HUDEP-2 (cell line): ENCODE measurements around the gene KDM2B.
"Not testable (repeated sequence)": the region's sequence is repeated elsewhere in the genome, so short reads cannot be mapped to it uniquely, and the experiment has no call there.

Experiments used
- DNase-seq, 76 experiments: peaks; one replicate each; lab custom pipeline; 2025; ENCODE audit not compliant: unreplicated experiment in 76 of 76; lab: John Stamatoyannopoulos, UW

KDM2B gene

DNA sequence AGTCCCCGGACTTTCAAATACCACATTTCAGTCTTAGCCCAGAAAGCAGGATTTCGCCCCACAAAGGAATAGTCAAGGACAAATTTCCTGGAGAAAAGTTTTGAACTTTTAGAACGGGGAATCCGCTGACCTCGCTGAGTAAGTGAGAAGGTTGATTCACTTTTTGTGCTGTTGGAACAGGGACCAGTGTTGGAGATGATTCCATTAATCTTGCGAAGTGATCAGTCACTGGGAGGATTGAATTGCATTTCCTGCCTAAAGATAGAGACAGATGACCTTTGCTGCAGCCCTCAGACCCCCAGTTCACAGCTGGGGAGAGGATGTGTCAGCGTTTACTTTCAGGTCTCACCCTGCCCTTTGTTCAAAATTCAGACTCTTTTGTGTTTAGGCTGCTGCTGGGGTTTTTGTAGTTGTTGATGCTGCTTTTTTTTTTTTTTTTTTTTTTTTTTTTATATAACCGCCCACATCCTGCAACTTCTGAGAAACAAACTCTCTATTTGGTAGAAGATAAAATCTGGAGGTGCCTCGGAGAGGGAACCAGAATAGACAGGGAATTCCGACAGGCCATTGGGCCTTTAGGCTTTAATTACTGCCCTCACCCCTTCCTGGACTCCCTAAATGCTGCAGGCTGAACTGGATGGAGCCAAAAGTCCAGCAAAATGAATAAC lies 9.8 kb upstream of the KDM2B start:
- no peak for DNase-seq

DNA sequence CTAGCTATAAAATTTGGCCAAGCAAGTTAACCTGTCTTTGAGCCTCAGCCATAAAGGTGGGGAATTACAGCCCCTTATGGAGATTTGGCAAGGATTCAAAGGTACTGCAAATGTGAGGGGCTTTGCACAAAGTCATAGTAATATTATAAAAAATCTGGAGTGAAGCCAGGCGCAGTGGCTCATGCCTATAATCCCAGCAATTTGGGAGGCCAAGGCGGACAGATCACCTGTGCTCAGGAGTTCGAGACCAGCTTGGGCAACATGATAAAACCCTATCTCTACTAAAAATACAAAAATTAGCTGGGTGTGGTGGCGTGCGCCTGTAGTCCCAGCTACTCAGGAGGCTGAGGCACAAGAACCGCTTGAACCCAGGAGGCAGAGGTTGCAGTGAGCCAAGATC lies 4.1 kb upstream of the KDM2B start:
- not testable (repeated sequence) for DNase-seq

DNA sequence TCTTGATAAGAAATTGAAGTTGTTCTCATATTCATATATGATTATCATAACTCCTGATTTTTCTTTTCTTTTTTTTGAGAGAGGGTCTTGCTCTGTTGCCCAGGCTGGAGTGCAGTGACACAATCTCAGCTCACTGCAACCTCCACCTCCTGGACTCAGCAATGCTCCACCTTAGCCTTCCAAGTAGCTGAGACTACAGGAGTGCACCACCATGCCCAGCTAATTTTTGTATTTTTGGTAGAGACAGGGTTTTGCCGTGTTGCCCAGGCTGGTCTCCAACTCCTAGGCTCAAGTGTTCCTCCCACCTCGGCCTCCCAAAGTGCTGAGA lies 2.5 kb upstream of the KDM2B start:
- DNase-seq, result not testable (repeated sequence)

DNA sequence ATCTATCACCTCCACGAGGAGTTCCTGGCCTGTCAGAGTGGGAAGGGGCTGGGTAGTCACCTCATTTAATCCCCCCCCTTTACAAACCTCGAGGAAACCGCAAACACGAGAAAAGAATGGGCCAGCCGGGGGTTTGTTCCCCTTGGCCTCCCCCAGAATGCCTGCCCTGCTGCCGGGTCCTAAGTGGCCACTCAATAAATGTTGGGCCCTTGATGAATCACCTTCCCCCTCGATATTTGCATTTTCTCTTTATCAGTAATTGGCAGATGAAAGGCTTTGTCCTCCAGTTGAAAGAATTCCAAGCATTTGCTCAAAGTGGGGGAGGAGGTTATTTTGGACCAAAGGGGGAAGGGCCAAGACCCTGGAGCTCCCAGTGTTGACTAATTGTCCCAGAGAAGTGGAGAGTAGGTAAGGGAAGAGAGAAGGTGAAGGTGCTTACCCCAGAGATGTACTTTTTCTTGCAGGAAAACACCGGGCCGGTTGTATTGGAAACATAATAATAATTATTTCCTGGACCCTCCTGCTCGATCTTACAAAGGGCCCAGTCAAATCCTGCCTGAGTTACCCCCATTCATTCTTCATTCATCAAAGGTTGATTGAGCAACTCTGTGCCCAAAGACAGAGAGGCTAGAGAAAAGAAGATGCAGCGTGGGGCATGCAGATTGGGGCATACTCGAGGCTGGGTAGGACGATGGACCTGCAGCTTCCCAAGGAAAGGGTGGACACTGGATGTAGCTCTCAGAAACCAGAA lies 1.9 kb upstream of the KDM2B start:
- peak in 13 of 76 experiments; percentile 6 to 46 (median 15) for DNase-seq

DNA sequence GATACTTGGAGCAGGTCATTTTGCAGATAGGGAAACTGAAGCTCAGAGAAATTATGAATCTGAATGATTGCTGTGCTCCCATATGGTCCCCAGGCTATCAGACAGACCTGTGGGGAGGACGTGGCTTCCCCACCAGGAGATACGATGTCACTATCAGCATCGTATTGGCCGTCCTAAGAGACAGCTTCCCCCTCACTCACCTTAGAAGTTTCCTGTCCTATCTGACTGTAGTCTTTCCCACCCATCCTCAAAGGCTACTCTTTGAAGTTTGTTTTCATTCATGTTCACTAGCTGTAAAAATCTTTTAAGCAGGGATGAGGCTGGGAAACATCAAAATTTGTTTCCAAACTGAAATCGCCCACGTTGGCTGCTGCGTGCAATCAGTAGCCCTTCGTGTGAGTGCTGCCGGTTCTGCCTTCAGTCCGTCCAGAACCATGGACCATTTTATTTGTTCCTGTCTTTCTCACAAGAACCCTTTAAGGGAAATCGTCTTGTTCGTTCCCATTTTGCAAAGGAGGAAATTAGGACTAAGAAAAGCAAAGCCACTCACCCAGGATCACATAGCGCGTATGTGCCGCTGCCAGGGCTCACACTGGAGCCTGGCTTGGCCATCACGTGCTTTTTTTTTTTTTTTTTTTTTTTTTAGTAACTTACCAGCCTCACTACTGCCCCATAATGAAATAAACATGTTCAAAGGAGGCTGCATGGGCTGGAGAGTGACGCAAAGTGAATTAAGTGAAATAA lies 1.0 kb upstream of the KDM2B start:
- DNase-seq, result peak in 21 of 76 experiments; percentile 3 to 54 (median 30)

- peak in 54 of 76 experiments; percentile 11 to 79 (median 56) for DNase-seq
Observed at GRCh38 chr12:121579981-121580868, 598 bp downstream of the KDM2B start.

DNA sequence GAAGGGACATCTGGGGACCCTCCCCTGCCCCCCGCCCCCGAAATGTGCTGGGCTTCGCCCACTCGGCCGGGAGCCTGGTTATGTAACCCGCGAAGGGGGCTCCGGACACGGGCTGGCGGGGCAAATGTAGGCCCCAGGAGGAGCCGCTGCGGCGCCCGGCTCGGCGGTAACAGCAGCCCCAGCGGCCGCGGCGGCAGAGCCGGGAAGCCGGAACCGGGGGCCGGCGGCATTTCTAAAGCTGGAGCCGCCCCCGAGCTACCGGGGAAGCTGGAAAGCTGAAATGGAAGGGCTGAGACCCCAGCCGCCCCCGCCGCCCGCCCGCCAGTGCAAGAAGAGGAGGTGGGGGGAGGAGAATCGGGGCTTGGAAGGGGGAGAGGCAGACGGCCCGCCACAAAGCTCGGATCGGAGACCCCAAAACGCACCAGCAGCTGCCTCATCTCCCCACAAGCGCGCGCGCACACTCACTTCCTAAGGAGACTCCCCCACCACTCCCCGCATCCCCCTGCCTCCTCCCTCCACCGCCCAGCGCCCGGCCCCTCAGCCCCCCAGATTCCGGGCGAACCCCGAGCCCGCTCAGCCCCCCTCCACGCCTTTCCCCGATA lies 1.5 kb downstream of the KDM2B start:
- peak in 10 of 76 experiments; percentile 9 to 31 (median 17) for DNase-seq

DNA sequence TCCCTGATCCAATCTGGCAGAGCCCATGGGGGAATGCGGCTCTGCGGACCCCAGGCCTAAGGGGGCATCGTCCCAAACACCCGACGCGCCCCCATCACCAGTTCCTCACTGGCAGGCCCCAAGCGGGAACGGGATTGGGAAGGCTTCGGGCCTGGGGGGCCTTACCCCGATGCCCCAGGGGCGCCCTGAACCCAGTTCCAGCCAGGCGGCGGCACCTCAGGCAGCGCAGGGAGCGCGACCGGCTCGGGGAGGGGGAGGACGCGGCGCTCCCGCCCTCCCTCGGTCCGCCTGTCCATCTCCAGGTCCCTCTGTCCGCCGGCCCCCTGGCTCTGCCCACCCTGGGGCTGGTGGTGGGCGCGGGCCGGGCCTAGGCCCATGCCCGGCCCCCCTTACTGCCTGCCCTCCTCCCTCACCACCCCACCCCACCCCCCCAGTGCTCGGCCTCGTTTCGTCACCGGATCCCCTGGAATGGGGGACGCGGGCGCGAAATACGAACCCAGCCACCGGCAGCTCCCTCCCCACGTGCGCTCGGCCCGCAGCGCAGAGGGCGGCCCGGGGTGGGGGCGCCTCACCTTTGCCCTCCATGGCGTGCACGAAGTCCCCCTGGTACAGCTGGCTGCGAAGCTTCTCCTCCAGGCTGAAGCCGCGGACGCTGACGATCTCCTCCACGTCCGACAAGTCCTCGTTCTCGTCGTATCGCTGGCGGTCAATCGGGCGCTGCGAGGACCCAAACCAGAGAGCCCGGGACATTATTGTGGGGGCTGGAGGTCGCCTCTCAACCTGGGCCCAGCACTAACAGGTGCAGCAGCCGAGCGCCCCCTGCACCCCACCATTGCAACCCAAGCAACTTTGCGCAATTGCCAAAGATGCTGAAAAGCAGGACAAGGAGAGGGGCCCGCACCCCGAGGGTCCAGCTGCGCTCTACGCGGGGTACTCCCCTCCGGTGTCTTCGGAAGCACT lies 2.3 kb downstream of the KDM2B start:
- DNase-seq, result no peak

GRCh38 chr12:121577443-121578180 lies 3.2 kb downstream of the KDM2B start:
- DNase-seq, result no peak

DNA sequence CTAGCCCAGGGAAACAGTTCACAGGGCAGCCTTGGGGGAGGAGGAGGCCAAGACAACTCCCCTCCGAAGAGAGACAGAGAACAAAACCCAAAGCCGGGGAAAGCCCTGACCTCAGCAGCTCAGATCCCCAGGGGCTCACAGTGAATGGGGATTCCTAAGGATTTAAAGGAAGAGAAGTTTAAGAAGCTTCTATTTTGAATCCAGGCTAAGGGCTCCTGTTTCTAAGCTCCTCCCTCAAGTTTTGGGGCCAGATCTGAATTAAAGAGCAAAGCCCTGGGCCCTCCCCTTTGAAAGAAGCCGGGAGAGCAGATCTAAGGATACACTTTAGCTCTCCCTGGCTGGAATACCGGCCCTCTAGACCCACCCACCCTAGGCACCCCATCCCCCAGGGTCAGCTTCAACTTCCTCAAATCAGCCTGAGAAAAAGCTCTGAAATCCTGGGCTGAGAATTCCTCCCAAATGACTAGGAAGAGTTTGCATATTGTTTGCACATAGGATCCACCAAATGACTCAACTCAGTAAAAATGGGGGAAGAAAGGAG lies 3.9 kb downstream of the KDM2B start:
- DNase-seq, result no peak

DNA sequence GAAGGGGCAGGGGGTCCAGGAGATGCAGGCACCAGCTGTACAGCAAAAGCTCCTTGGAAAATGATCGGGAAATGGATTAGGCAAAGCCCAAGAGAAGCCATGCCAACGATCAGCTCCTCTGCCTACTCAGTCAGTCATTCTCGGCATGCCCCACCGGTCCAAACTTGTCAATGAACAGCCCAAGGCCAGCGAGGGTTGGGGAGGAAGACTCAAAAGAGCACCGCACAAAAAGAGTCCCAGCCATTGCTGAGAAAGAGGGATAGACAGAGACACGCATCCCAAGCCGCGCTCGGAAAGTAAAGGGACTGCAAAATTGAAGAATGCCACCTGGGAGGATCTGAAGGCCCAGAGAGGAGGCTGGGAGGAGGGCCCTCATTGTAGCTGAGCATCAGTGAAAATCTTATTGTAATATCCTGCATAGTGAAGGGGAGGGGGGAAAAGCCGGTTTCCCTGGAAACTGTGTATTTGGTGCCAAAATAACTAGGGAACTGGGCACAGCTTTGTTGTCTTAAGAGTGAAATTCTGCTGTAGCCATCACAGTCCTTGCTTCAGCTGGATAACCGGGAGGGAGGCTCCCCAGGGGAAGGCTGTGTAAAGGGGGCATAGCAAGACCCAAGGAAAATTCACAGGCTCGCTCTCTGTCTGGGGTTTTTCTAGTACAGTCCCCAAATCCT lies 4.7 kb downstream of the KDM2B start:
- no peak for DNase-seq

DNA sequence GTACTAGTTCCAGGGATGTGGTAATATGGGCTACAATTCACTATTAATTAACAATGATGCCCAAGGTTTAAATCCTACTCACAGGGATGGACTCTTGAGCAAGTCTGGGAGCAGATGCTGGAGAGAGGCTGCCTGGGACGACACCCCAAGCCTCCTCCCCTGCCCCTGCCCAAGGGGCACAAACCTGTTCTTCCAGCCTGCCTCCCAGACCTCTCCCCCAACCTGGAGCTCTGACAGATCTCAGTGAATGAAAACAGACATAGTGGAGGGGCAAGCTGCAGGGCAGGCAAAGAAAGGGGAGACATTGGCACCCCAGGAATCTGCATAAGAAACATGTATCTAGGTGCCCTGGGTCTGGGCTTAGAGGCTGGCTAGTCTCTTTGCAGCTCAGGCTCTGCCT lies 5.8 kb downstream of the KDM2B start:
- DNase-seq, result no peak

DNA sequence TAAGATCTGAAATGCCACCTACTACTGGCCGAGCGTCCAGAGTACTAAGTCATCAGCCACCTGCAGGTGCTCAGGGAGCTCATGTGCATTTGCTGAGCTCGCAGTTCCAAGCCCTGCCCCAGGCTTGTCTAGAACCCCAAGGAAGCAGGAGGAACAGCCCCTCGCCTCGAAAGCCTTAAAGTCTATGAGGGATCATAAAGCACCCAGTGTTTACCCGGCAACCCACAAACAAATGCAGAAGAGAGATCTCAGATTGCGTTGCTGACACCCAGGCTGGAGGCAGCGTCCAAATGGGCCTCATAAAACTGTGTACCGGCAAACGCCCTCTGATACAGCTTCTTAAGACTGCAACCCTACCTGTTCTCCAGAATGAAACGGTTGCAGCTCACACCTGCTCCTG lies 6.8 kb downstream of the KDM2B start:
- no peak for DNase-seq

GRCh38 chr12:121571920-121572319 lies 8.9 kb downstream of the KDM2B start:
- DNase-seq, result no peak

- no peak for DNase-seq
Observed at GRCh38 chr12:121570467-121571283, 10.1 kb downstream of the KDM2B start.

DNA sequence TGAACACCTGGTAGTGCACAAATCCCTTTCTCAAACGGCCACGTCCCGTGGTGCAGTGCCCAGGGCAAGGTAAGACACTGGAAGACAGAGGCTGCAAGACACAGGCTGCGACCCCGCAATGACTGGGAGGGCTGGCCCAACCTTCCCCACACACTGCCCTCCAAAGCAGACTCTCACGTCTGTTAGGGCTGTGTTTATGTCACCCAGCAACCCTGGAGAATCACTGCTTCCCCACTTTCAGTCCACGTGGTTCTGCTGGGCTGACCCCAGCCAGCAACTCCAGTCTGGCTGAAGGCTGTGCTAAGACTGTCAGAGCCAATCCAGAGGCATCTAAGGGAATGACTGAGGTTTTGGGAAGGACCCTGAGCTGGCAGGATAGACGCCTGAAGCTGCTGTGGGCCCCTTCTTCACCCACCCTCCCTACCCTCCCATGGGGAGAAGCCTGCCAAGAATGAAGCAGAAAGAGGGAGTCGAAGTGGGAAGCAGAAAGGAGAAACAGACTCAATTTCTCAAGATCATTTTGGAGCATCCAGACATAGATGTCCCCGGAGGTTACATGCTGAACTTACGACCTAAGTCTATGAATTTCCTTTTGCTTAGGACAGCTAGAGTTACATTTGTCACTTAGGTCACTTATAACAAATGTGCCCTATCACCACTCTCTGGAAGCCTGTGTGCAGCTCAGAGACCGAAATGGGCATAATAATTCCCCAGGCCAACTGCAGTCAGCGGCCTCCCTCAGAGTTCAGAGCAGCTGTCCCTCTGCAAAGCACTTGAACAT lies 11.7 kb downstream of the KDM2B start:
- DNase-seq, result no peak
